Smooth muscle cell (in vitro differentiated cells): ENCODE data around the gene PSMC2. TPM values are rescaled to one million over a fixed set of nuclear protein-coding genes. Genes with fewer than 3 reads are reported as not detected.

Experiments used
- DNase-seq: peaks from one replicate; lab custom pipeline; 2025; ENCODE audit not compliant: unreplicated experiment; lab: John Stamatoyannopoulos, UW
- H2AFZ ChIP-seq: fragments of 200-600 bp; sonication (generic); 2 replicates; pipeline ENCODE4 v1.6.0; 2016; ENCODE audit warnings: antibody characterized with exemption, low read depth, mild to moderate bottlenecking
- H3F3A ChIP-seq: fragments of 200-600 bp; sonication (generic); 2 replicates; pipeline ENCODE4 v1.6.0; 2017; ENCODE audit warnings: antibody characterized with exemption, low read depth
- H3K27ac ChIP-seq: fragments of 200-600 bp; sonication (generic); 2 replicates; pipeline ENCODE4 v1.5.1; 2016; ENCODE audit warnings: low read depth, mild to moderate bottlenecking
- H3K27me3 ChIP-seq: fragments of 200-600 bp; sonication (generic); 2 replicates; pipeline ENCODE4 v1.6.1; 2016; ENCODE audit warnings: low read depth, mild to moderate bottlenecking
- H3K36me3 ChIP-seq: fragments of 200-600 bp; sonication (generic); 2 replicates; pipeline ENCODE4 v1.5.1; 2016; ENCODE audit warnings: low read depth
- H3K4me1 ChIP-seq: fragments of 200-600 bp; sonication (generic); 2 replicates; pipeline ENCODE4 v1.5.1; 2016; ENCODE audit warnings: low read depth
- H3K4me2 ChIP-seq: fragments of 200-600 bp; sonication (generic); 2 replicates; pipeline ENCODE4 v1.6.0; 2016; ENCODE audit warnings: mild to moderate bottlenecking
- H3K4me3 ChIP-seq: fragments of 200-600 bp; sonication (generic); 2 replicates; pipeline ENCODE4 v1.5.1; 2016; ENCODE audit warnings: mild to moderate bottlenecking
- H3K79me2 ChIP-seq: fragments of 200-600 bp; sonication (generic); 2 replicates; pipeline ENCODE4 v1.6.0; 2016; ENCODE audit warnings: low read depth, mild to moderate bottlenecking
- H3K9ac ChIP-seq: fragments of 200-600 bp; sonication (generic); 2 replicates; pipeline ENCODE4 v1.6.0; 2016; ENCODE audit warnings: low read depth
- H3K9me3 ChIP-seq: fragments of 200-600 bp; sonication (generic); replicated peaks from 2 replicates; pipeline ENCODE4 v1.5.1; 2016; ENCODE audit warnings: low read depth
- H4K20me1 ChIP-seq: fragments of 200-600 bp; sonication (generic); 2 replicates; pipeline ENCODE4 v1.6.0; 2016; ENCODE audit warnings: low read depth
- WGBS: methylation state at CpG from one replicate; pipeline ENCODE4 v1.1.7; 2016; ENCODE audit warnings: low lambda C conversion rate; 5-methylcytosine and 5-hydroxymethylcytosine counted together
- polyA plus RNA-seq: library from polyadenylated mRNA; unstranded; fragments of >200 nt; fragmentation: Nextera tagmentation; extraction: Ambion mirVana; gene quantifications from 2 replicates; pipeline ENCODE4 v1.2.1, GENCODE V29; 2016
- total RNA-seq: library from RNA; depleted of rRNA; stranded (reverse); fragments of >200 nt; gene quantifications from 2 replicates; pipeline ENCODE4 v1.2.3, GENCODE V29; 2014
- TF ChIP-seq, protein P1 (sequence below): fragments of 200-600 bp; sonication (generic); IDR thresholded peaks from 2 replicates; pipeline ENCODE4 v1.5.1; 2017; ENCODE audit warnings: borderline replicate concordance, mild to moderate bottlenecking, antibody characterized with exemption; ENCODE audit not compliant: insufficient read depth, poor library complexity, severe bottlenecking

Gene PSMC2
- total and polyA plus RNA-seq, 2 experiments from 2014 or later: 129 to 150 TPM

DNA sequence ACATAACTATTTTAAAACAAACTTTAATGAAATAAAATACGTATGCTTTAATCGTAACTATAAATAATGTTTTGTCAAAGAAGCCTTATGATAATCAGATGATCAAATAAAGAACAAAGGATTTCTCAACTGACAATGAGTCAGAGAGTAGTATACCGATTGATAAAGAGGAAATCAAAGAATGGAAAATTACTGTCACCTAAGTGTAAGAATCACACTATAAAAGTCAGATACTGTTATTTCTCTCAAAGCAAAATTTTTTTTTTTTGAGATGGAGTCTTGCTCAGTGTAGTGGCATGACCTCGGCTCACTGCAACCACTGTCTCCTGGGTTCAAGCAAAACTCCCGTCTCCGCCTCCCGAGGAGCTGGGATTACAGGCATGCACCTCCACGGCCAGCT, 21.7 kb upstream of the PSMC2 start:
- 97% methylated on average over 8 of the region's 8 CpGs for WGBS
- H3K79me2 ChIP-seq: peaks cover 12% of the 10 kb centered on the region
- no peak for DNase-seq
- H3K9ac ChIP-seq: no peak overlapping the region
- H3K36me3 ChIP-seq: peaks cover 17% of the 10 kb centered on the region
- H3K27ac ChIP-seq: no peak overlapping the region
- no peak overlapping the region for H3K4me2 ChIP-seq
- H3K4me1 ChIP-seq: no peaks in the 10 kb centered on the region
- H4K20me1 ChIP-seq: peaks cover 6% of the 10 kb centered on the region
- H3K27me3 ChIP-seq: no peaks in the 10 kb centered on the region
- no peaks in the 10 kb centered on the region for H3K9me3 ChIP-seq
- H2AFZ ChIP-seq: no peak overlapping the region
- H3K4me3 ChIP-seq: no peak overlapping the region
- TF ChIP-seq, protein P1, sequence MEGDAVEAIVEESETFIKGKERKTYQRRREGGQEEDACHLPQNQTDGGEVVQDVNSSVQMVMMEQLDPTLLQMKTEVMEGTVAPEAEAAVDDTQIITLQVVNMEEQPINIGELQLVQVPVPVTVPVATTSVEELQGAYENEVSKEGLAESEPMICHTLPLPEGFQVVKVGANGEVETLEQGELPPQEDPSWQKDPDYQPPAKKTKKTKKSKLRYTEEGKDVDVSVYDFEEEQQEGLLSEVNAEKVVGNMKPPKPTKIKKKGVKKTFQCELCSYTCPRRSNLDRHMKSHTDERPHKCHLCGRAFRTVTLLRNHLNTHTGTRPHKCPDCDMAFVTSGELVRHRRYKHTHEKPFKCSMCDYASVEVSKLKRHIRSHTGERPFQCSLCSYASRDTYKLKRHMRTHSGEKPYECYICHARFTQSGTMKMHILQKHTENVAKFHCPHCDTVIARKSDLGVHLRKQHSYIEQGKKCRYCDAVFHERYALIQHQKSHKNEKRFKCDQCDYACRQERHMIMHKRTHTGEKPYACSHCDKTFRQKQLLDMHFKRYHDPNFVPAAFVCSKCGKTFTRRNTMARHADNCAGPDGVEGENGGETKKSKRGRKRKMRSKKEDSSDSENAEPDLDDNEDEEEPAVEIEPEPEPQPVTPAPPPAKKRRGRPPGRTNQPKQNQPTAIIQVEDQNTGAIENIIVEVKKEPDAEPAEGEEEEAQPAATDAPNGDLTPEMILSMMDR: no peak
- H3F3A ChIP-seq: no peaks in the 10 kb centered on the region

DNA sequence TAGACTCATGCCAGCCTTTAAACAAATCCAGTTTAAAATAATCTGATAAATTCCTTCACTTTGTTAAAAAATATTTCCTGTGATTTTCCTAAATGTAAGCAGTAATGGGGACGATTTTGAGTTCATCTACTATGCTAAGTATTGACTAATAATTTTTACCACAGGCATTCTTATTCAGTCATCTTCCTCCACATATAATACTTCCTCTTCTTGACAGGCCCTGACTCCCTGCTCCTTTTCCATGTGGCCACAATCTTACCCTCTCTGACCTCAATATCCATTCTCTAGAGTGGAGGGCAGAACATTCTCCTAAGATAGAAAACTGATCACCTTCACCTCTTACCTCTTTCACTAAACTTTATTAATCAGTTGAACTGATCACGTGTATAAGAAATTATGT, 10.7 kb upstream of the PSMC2 start:
- no peak overlapping the region for H3K27ac ChIP-seq
- H4K20me1 ChIP-seq: peaks cover 10% of the 10 kb centered on the region
- DNase-seq: no peak
- H3K36me3 ChIP-seq: peaks cover 16% of the 10 kb centered on the region
- no peaks in the 10 kb centered on the region for H3K4me1 ChIP-seq
- no peaks in the 10 kb centered on the region for H3F3A ChIP-seq
- WGBS: 95% methylated on average over 2 of the region's 2 CpGs
- no peaks in the 10 kb centered on the region for H3K9me3 ChIP-seq
- H3K9ac ChIP-seq: no peak overlapping the region
- TF ChIP-seq, protein P1: no peak
- H3K4me2 ChIP-seq: no peak overlapping the region
- H3K79me2 ChIP-seq: peaks cover 48% of the 10 kb centered on the region
- H2AFZ ChIP-seq: no peak overlapping the region
- no peak overlapping the region for H3K4me3 ChIP-seq
- H3K27me3 ChIP-seq: no peaks in the 10 kb centered on the region

GRCh38 chr7:103338864-103339263, 8.6 kb upstream of the PSMC2 start:
- Histone ChIP-seq H3K9ac (no peak overlapping the region), H3K36me3 (peaks cover 17% of the 10 kb centered on the region), H3K4me2 (no peak overlapping the region), H3K79me2 (peaks cover 68% of the 10 kb centered on the region), H3K27ac (no peak overlapping the region), H3K4me3 (no peak overlapping the region), H3F3A (no peaks in the 10 kb centered on the region), H2AFZ (no peak overlapping the region), H3K27me3 (no peaks in the 10 kb centered on the region), H3K9me3 (no peaks in the 10 kb centered on the region), H4K20me1 (peaks cover 10% of the 10 kb centered on the region), H3K4me1 (peaks cover 11% of the 10 kb centered on the region)
- TF ChIP-seq, protein P1: no peak
- DNase-seq: no peak
- WGBS: 98% methylated on average over 2 of the region's 2 CpGs

DNA sequence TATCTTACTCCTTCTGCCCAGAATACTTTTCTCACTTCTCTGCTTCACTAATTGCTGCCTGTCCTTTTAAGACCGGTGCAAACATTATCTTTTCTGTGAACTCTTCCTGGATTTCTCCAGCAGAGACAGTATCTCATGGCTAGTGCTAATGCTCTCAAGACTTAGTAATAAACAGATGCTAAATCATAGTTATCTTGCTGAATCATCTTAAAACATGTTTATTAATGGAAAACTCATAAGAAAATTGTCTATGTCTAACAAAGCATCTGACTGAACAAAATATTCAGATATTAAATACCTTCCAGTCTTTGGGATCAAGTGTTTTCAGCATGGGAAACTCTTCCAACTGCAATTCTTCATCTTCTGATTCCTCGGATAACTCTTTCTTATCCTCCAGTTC, 6.0 kb upstream of the PSMC2 start:
- Histone ChIP-seq H2AFZ (no peak overlapping the region), H3K4me1 (peaks cover 16% of the 10 kb centered on the region), H3K36me3 (peaks cover 17% of the 10 kb centered on the region), H3K4me2 (no peak overlapping the region), H4K20me1 (peaks cover 3% of the 10 kb centered on the region), H3K27me3 (no peaks in the 10 kb centered on the region), H3K4me3 (no peak overlapping the region), H3K79me2 (peaks cover 78% of the 10 kb centered on the region), H3K9ac (no peak overlapping the region), H3K27ac (no peak overlapping the region), H3K9me3 (no peaks in the 10 kb centered on the region), H3F3A (no peaks in the 10 kb centered on the region)
- 76% methylated on average over 2 of the region's 2 CpGs for WGBS
- no peak for DNase-seq
- TF ChIP-seq, protein P1: no peak
